A673 (cell line): Measurements from ENCODE around the gene SPATA21. TPM values are rescaled to one million over a fixed set of nuclear protein-coding genes. Genes with fewer than 3 reads are reported as not detected.
A peak's percentile ranks its signal among the peaks of the same experiment; 100 is the strongest.

Experiments used
- BruUV-seq: library from RNA; stranded (reverse); fragments of 400-500 nt; replicated peaks from 2 replicates; lab custom pipeline; 2021; lab: Mats Ljungman, UMichigan
- CTCF ChIA-PET: fragments of 300-600 bp; sonication (Branson Sonifier 250); formaldehyde crosslinking; loops from one replicate; lab custom pipeline; 2022; ENCODE audit warnings: antibody characterized with exemption; lab: Charles Lee
- POLR2A ChIA-PET: fragments of 300-600 bp; sonication (Branson Sonifier 250); formaldehyde crosslinking; loops from one replicate; lab custom pipeline; 2022; ENCODE audit warnings: antibody characterized with exemption; ENCODE audit not compliant: low non-redundant PET; lab: Charles Lee
- DNase-seq: peaks from one replicate; pipeline ENCODE4 v3.0.0-alpha.2; 2015; ENCODE audit warnings: low spot score
- H3K27ac ChIP-seq: fragments of 200-600 bp; sonication (generic); 2 replicates; pipeline ENCODE4 v1.5.1; 2016; ENCODE audit warnings: mixed run types, low read depth, mild to moderate bottlenecking, mixed read lengths, antibody characterized with exemption, low read length; ENCODE audit not compliant: poor library complexity, severe bottlenecking
- H3K27me3 ChIP-seq: fragments of 200-600 bp; sonication (generic); replicated peaks from 2 replicates; pipeline ENCODE4 v1.6.1; 2017; ENCODE audit warnings: mixed run types, low read depth, mild to moderate bottlenecking, mixed read lengths, antibody characterized with exemption, low read length; ENCODE audit not compliant: insufficient read depth, poor library complexity
- H3K36me3 ChIP-seq: fragments of 200-600 bp; sonication (generic); 2 replicates; pipeline ENCODE4 v1.6.1; 2016; ENCODE audit warnings: mixed run types, mild to moderate bottlenecking, mixed read lengths, antibody characterized with exemption, low read length; ENCODE audit not compliant: insufficient read depth, poor library complexity, severe bottlenecking
- H3K4me1 ChIP-seq: fragments of 200-600 bp; sonication (generic); 2 replicates; pipeline ENCODE4 v1.6.1; 2017; ENCODE audit warnings: mixed run types, mild to moderate bottlenecking, mixed read lengths, antibody characterized with exemption, low read length; ENCODE audit not compliant: insufficient read depth, poor library complexity, severe bottlenecking
- H3K4me3 ChIP-seq: fragments of 200-600 bp; sonication (generic); 2 replicates; pipeline ENCODE4 v1.5.1; 2016; ENCODE audit warnings: low read depth, mixed run types, mild to moderate bottlenecking, mixed read lengths, low read length; ENCODE audit not compliant: poor library complexity, severe bottlenecking
- H3K9me3 ChIP-seq: fragments of 200-600 bp; sonication (generic); 2 replicates; pipeline ENCODE4 v1.6.1; 2016; ENCODE audit warnings: mixed run types, low read depth, mild to moderate bottlenecking, mixed read lengths, antibody characterized with exemption, low read length; ENCODE audit not compliant: poor library complexity, severe bottlenecking
- CTCF ChIP-seq: fragments of 300-800, 200-600 bp; sonication (generic); conservative IDR thresholded peaks from 2 replicates; pipeline ENCODE4 v1.5.1; 2017; ENCODE audit warnings: low read depth, mild to moderate bottlenecking, antibody characterized with exemption, low read length, moderate library complexity, mixed read lengths
- EZH2 ChIP-seq: fragments of 200-600 bp; sonication (generic); IDR thresholded peaks from 2 replicates; pipeline ENCODE4 v1.6.1; 2017; ENCODE audit warnings: borderline replicate concordance, low read depth, mild to moderate bottlenecking, mixed read lengths, antibody characterized with exemption, low read length; ENCODE audit not compliant: poor library complexity, severe bottlenecking
- intact Hi-C: fragments of 100-400 bp; cut with micrococcal nuclease; formaldehyde crosslinking; loops from one replicate; pipeline ENCODE4 v1.10.0; 2022; ENCODE audit not compliant: unreplicated experiment
- total RNA-seq: library from RNA; stranded (reverse); gene quantifications from 2 replicates; pipeline ENCODE4 v1.2.3, GENCODE V29; 2021

The SPATA21 gene
- total RNA-seq, 1 experiment from 2014 or later, result not detected

DNA sequence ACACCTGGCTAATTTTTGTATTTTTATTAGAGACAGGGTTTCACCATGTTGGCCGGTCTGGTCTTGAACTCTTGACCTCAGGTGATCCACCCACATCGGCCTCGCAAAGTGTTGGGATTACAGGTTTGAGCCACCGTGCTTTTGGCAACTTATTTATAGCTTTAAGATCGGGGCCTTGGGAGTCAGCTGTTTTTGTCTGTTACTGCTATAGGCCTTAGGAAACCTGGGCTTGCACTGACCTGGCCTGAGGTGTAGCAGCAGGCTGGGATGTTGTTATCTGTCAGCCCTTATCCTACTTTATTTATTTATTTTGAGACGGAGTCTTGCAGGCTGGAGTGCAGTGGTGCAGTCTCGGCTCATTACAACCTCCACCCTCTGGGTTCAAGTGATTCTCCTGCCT is 58.8 kb downstream of the SPATA21 start:
- BruUV-seq, result no TSS peak
- intact Hi-C loops, result no loop called here
- ChIA-PET CTCF (no interaction called here), POLR2A (no interaction called here)
- no peak for DNase-seq
- TF ChIP-seq EZH2 (no peak), CTCF (no peak)
- Histone ChIP-seq H3K27me3 (no peaks in the 10 kb centered on the region), H3K4me1 (peaks cover 23% of the 10 kb centered on the region), H3K4me3 (no peak overlapping the region), H3K9me3 (no peaks in the 10 kb centered on the region), H3K36me3 (no peaks in the 10 kb centered on the region), H3K27ac (no peak overlapping the region)

GRCh38 chr1:16376971-16377370 is 60.3 kb downstream of the SPATA21 start:
- no peak overlapping the region for H3K4me3 ChIP-seq
- H3K9me3 ChIP-seq, result no peaks in the 10 kb centered on the region
- H3K4me1 ChIP-seq, result peaks cover 23% of the 10 kb centered on the region
- DNase-seq, result no peak
- POLR2A ChIA-PET, result no interaction called here
- no peaks in the 10 kb centered on the region for H3K36me3 ChIP-seq
- BruUV-seq, result no TSS peak
- peak overlapping the region; percentile 62 for H3K27ac ChIP-seq
- no peaks in the 10 kb centered on the region for H3K27me3 ChIP-seq
- TF ChIP-seq CTCF (no peak), EZH2 (no peak)
- intact Hi-C loops, result no loop called here
- CTCF ChIA-PET, result no interaction called here

- intact Hi-C loops, result no loop called here
- Histone ChIP-seq H3K4me1 (peaks cover 23% of the 10 kb centered on the region), H3K36me3 (no peaks in the 10 kb centered on the region), H3K27ac (peak overlapping the region; percentile 62), H3K9me3 (no peaks in the 10 kb centered on the region), H3K27me3 (no peaks in the 10 kb centered on the region), H3K4me3 (no peak overlapping the region)
- TF ChIP-seq EZH2, result no peak
- no peak for TF ChIP-seq CTCF
- ChIA-PET POLR2A (interaction anchor here (0.6 kb wide), 1 partner anchor 10 kb away, joined by 3 read pairs; no protein-coding TSS in a partner anchor), CTCF (no interaction called here)
- DNase-seq, result peak; percentile 57
- no TSS peak for BruUV-seq
Measured at GRCh38 chr1:16375521-16376340, 61.5 kb downstream of the SPATA21 start.
